Epithelial cell of esophagus (primary cell): ENCODE measurements around the gene SERPING1.

Experiments
- DNase-seq: peaks from one replicate; pipeline ENCODE4 v3.0.0; 2010; ENCODE audit warnings: low read depth
- H3K4me3 ChIP-seq: 2 replicates; pipeline ENCODE4 v1.5.1; 2011; ENCODE audit warnings: mild to moderate bottlenecking, low read length, control low read depth
- TF ChIP-seq, protein P1 (sequence below): IDR thresholded peaks from 2 replicates; pipeline ENCODE4 v1.5.1; 2011; ENCODE audit warnings: low read depth, mild to moderate bottlenecking, low read length, control low read depth, inconsistent platforms; ENCODE audit not compliant: insufficient read depth; ENCODE audit errors: missing control alignments

The SERPING1 gene

DNA sequence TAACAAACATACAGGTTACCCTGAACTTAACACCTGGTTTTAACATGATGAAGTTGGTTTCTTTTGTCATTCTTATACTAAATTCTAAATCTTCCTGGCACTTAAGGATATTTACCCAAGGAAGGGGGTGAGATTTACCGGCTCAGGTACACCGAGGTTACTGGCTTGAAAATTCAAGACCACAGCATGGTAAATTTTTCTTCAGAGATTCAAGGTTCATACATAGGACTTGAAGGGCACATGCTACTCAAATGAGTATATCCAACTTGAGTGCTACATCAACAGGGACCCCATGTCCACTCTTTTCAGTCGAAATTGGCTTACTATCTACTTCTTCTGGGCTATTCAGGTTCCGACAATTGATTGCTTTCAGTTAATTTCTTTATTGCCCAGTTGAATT lies 12.7 kb downstream of the SERPING1 start:
- no peak overlapping the region for H3K4me3 ChIP-seq
- no peak for DNase-seq
- TF ChIP-seq, protein P1, sequence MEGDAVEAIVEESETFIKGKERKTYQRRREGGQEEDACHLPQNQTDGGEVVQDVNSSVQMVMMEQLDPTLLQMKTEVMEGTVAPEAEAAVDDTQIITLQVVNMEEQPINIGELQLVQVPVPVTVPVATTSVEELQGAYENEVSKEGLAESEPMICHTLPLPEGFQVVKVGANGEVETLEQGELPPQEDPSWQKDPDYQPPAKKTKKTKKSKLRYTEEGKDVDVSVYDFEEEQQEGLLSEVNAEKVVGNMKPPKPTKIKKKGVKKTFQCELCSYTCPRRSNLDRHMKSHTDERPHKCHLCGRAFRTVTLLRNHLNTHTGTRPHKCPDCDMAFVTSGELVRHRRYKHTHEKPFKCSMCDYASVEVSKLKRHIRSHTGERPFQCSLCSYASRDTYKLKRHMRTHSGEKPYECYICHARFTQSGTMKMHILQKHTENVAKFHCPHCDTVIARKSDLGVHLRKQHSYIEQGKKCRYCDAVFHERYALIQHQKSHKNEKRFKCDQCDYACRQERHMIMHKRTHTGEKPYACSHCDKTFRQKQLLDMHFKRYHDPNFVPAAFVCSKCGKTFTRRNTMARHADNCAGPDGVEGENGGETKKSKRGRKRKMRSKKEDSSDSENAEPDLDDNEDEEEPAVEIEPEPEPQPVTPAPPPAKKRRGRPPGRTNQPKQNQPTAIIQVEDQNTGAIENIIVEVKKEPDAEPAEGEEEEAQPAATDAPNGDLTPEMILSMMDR: no peak

DNA sequence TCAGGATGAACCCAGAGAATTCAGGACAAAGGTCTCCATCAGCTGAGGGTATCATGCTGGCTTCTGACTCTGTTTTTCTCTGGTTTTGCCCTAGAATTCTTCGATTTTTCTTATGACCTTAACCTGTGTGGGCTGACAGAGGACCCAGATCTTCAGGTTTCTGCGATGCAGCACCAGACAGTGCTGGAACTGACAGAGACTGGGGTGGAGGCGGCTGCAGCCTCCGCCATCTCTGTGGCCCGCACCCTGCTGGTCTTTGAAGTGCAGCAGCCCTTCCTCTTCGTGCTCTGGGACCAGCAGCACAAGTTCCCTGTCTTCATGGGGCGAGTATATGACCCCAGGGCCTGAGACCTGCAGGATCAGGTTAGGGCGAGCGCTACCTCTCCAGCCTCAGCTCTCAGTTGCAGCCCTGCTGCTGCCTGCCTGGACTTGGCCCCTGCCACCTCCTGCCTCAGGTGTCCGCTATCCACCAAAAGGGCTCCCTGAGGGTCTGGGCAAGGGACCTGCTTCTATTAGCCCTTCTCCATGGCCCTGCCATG lies 16.8 kb downstream of the SERPING1 start:
- no peak for DNase-seq
- TF ChIP-seq, protein P1: no peak
- H3K4me3 ChIP-seq: no peak overlapping the region

DNA sequence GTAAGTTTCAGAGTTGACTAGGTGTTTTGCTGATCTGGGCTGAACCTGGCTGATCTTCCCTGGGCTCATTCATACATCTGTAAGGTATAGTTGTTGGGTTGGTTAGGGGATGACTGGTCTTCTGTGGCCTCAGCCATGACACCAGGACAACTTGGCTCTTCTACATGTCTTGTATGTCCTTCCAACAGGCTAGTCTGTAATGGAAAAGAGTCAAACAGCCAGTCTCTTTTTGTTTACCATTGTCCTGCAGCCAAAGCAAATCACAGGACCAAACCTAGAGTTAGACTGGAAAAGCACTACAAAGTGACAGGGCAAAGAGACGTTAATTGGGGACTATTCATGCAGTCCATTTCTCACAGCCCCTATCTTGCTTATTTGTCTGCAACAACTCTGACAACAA lies 17.8 kb downstream of the SERPING1 start:
- no peak overlapping the region for H3K4me3 ChIP-seq
- DNase-seq: no peak
- TF ChIP-seq, protein P1: no peak

DNA sequence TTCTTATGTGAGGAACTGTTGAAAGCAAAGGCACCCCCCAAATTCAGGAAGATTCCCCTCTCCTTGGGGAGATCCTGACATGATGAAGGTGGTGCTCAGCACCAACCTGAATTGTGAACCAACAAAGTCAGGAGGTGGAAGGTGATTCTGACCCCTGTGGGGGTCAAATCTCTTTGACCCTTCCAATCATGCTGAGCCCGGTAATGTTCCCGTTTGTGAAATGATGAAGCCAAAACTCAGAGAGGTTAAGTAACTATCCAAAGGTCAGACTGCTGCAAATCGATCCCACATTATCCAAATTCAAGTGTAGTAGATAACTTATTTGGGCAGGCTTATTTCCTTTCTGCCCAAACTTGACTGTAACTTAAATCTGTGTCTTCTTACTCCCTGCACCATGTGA lies 19.1 kb downstream of the SERPING1 start:
- H3K4me3 ChIP-seq: no peak overlapping the region
- DNase-seq: no peak
- TF ChIP-seq, protein P1: no peak

DNA sequence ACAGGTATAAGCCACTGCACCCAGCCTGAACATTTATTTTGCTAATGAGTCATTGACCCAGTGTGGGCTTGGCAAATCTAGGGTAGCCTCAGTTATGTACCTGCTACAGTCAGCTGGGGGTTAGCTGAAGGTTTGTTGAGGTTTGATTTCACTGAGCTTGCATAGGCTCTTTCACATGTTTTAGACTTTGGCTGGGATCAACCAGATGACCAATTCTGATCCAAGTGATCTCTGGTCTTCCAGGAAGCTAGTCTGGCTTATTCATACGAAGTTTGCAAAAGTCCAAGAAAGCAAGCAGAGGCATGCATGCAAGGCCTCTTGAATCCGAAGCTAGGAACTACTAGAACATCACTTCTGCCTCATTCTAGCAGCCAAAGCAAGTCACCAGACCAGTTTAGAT lies 21.0 kb downstream of the SERPING1 start:
- TF ChIP-seq, protein P1: no peak
- no peak overlapping the region for H3K4me3 ChIP-seq
- DNase-seq: peak; percentile 78

DNA sequence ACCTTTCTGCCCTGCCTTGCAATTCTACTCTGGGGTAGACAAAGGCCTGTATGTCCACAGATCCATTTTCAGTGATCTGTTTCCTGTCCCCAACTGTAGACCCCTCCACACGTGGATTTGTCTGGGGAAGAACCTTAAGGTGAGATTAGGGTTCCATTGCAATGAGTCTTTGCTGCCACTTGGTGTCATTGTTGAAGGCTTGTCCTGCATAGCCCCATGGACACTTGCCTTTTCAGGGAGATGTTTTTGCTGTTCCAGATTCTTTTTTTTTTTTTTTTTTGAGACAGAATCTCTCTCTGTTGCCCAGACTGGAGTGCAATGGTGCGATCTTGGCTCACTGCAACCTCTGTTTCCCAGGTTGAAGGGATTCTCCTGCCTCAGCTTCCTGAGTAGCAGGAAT lies 21.8 kb downstream of the SERPING1 start:
- H3K4me3 ChIP-seq: no peak overlapping the region
- DNase-seq: no peak
- TF ChIP-seq, protein P1: peak; percentile 11

DNA sequence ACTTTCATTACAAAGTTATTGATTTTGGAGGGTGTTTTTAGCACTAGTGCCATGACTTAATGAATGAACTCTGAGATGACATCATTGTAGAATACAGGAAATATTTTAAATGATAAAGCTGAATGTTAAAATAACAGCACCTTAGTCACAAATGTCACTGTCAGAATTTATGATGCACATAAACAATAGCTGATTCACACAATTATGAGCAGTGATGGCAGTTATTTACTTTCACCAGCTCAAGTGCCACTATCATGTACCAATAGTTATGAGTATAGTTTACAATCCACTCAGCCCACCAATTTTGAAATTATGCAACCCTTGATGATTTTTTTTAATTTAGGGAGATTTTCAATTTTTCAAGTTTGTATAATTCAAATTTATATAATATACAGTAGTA lies 23.0 kb downstream of the SERPING1 start:
- no peak overlapping the region for H3K4me3 ChIP-seq
- TF ChIP-seq, protein P1: no peak
- no peak for DNase-seq
